OCI-LY1 (cell line): ENCODE data around the gene NRP1.

Experiments used
- H2AFZ ChIP-seq: fragments of 200-600 bp; sonication (generic), shearing (Covaris generic); 2 replicates; pipeline ENCODE4 v1.6.0; 2014; ENCODE audit warnings: antibody characterized with exemption, mild to moderate bottlenecking, low read length
- H3F3A ChIP-seq: fragments of 200-600 bp; sonication (generic), shearing (Covaris generic); 2 replicates; pipeline ENCODE4 v1.6.0; 2014; ENCODE audit warnings: mild to moderate bottlenecking, antibody characterized with exemption, low read length, moderate library complexity; ENCODE audit not compliant: insufficient read depth
- H3K27ac ChIP-seq: fragments of 200-600 bp; sonication (generic); 2 replicates; pipeline ENCODE4 v1.5.1; 2014; ENCODE audit warnings: low read length, mixed run types, mild to moderate bottlenecking, low read depth; ENCODE audit not compliant: poor library complexity, severe bottlenecking
- H3K27me3 ChIP-seq: fragments of 200-600 bp; sonication (generic); 2 replicates; pipeline ENCODE4 v1.6.0; 2014; ENCODE audit warnings: antibody characterized with exemption, mild to moderate bottlenecking, low read length, moderate library complexity; ENCODE audit not compliant: insufficient read depth
- H3K36me3 ChIP-seq: fragments of 200-600 bp; sonication (generic); 2 replicates; pipeline ENCODE4 v1.6.1; 2014; ENCODE audit warnings: mild to moderate bottlenecking, antibody characterized with exemption, low read length, moderate library complexity, mixed read lengths; ENCODE audit not compliant: insufficient read depth
- H3K4me1 ChIP-seq: fragments of 200-600 bp; sonication (generic); 2 replicates; pipeline ENCODE4 v1.5.1; 2014; ENCODE audit warnings: mild to moderate bottlenecking, low read length, moderate library complexity; ENCODE audit not compliant: insufficient read depth, severe bottlenecking
- H3K4me2 ChIP-seq: fragments of 200-600 bp; sonication (generic), shearing (Covaris generic); 2 replicates; pipeline ENCODE4 v1.6.1; 2014; ENCODE audit warnings: low read length
- H3K4me3 ChIP-seq: fragments of 200-600 bp; sonication (generic); 2 replicates; pipeline ENCODE4 v1.5.1; 2014; ENCODE audit warnings: low read length, low read depth, mild to moderate bottlenecking, mixed read lengths; ENCODE audit not compliant: poor library complexity, severe bottlenecking
- H3K79me2 ChIP-seq: fragments of 200-600 bp; shearing (Covaris generic); 2 replicates; pipeline ENCODE4 v1.6.1; 2016; ENCODE audit warnings: mixed run types, low read length, mixed read lengths; ENCODE audit not compliant: insufficient read depth
- H3K9ac ChIP-seq: fragments of 200-600 bp; sonication (generic), shearing (Covaris generic); 2 replicates; pipeline ENCODE4 v1.6.1; 2014; ENCODE audit warnings: mild to moderate bottlenecking, low read length, mixed read lengths
- H3K9me2 ChIP-seq: fragments of 200-600 bp; sonication (generic), shearing (Covaris generic); 2 replicates; pipeline ENCODE4 v1.6.1; 2014; ENCODE audit warnings: low read depth, mild to moderate bottlenecking, low read length, mixed read lengths
- H3K9me3 ChIP-seq: fragments of 200-600 bp; shearing (Covaris generic); 2 replicates; pipeline ENCODE4 v1.6.1; 2014; ENCODE audit warnings: low read length, mixed read lengths
- H4K20me1 ChIP-seq: fragments of 200-600 bp; sonication (generic), shearing (Covaris generic); 2 replicates; pipeline ENCODE4 v1.6.0; 2016; ENCODE audit warnings: mild to moderate bottlenecking, low read length; ENCODE audit not compliant: insufficient read depth
- CTCF ChIP-seq: fragments of 200-600 bp; sonication (generic), shearing (Covaris generic); IDR thresholded peaks from 2 replicates; pipeline ENCODE4 v1.5.1; 2017; ENCODE audit warnings: mild to moderate bottlenecking, antibody characterized with exemption, low read length, moderate library complexity, mixed read lengths
- EZH2 ChIP-seq: fragments of 200-600 bp; sonication (generic), shearing (Covaris generic); IDR thresholded peaks from 2 replicates; pipeline ENCODE4 v1.8.0; 2017; ENCODE audit warnings: borderline replicate concordance, mixed run types, mild to moderate bottlenecking, antibody characterized with exemption, low read length, moderate library complexity, mixed read lengths

The NRP1 gene

GRCh38 chr10:33196710-33197491 is 137.6 kb downstream of the NRP1 start:
- Histone ChIP-seq H3K27me3 (no peaks in the 10 kb centered on the region), H3K4me2 (no peak overlapping the region), H3K4me1 (no peaks in the 10 kb centered on the region), H3K9ac (no peak overlapping the region), H3K79me2 (no peaks in the 10 kb centered on the region), H3K9me2 (no peaks in the 10 kb centered on the region), H2AFZ (no peak overlapping the region), H3K27ac (no peak overlapping the region), H3K9me3 (no peaks in the 10 kb centered on the region), H3F3A (no peaks in the 10 kb centered on the region), H4K20me1 (no peaks in the 10 kb centered on the region), H3K36me3 (no peaks in the 10 kb centered on the region), H3K4me3 (no peak overlapping the region)
- TF ChIP-seq CTCF, result no peak
- TF ChIP-seq EZH2, result no peak

- H3K4me2 ChIP-seq, result no peak overlapping the region
- no peak overlapping the region for H3K4me3 ChIP-seq
- H3F3A ChIP-seq, result no peaks in the 10 kb centered on the region
- no peak overlapping the region for H3K9ac ChIP-seq
- no peaks in the 10 kb centered on the region for H3K27me3 ChIP-seq
- H3K9me2 ChIP-seq, result no peaks in the 10 kb centered on the region
- no peaks in the 10 kb centered on the region for H3K9me3 ChIP-seq
- H3K36me3 ChIP-seq, result no peaks in the 10 kb centered on the region
- no peak overlapping the region for H3K27ac ChIP-seq
- TF ChIP-seq EZH2 (no peak), CTCF (no peak)
- H3K79me2 ChIP-seq, result no peaks in the 10 kb centered on the region
- H3K4me1 ChIP-seq, result no peaks in the 10 kb centered on the region
- H2AFZ ChIP-seq, result no peak overlapping the region
- no peaks in the 10 kb centered on the region for H4K20me1 ChIP-seq
Measured at GRCh38 chr10:33196377-33196706, 138.1 kb downstream of the NRP1 start.

GRCh38 chr10:33195608-33196376 is 138.7 kb downstream of the NRP1 start:
- Histone ChIP-seq H3K36me3 (no peaks in the 10 kb centered on the region), H3K4me2 (no peak overlapping the region), H3K9ac (no peak overlapping the region), H3K9me3 (no peaks in the 10 kb centered on the region), H3F3A (no peaks in the 10 kb centered on the region), H2AFZ (no peak overlapping the region), H3K27me3 (no peaks in the 10 kb centered on the region), H3K4me1 (no peaks in the 10 kb centered on the region), H3K79me2 (no peaks in the 10 kb centered on the region), H3K27ac (no peak overlapping the region), H3K9me2 (no peaks in the 10 kb centered on the region), H4K20me1 (no peaks in the 10 kb centered on the region), H3K4me3 (no peak overlapping the region)
- TF ChIP-seq CTCF, result no peak
- TF ChIP-seq EZH2, result no peak
